ENCODE results near the gene STK32B.
"Not testable (repeated sequence)": the region's sequence is repeated elsewhere in the genome, so short reads cannot be mapped to it uniquely, and the experiment has no call there.

STK32B gene

GRCh38 chr4:5032813-5033212, 18.5 kb upstream of the STK32B start:
- DNase-seq = no peak

DNA sequence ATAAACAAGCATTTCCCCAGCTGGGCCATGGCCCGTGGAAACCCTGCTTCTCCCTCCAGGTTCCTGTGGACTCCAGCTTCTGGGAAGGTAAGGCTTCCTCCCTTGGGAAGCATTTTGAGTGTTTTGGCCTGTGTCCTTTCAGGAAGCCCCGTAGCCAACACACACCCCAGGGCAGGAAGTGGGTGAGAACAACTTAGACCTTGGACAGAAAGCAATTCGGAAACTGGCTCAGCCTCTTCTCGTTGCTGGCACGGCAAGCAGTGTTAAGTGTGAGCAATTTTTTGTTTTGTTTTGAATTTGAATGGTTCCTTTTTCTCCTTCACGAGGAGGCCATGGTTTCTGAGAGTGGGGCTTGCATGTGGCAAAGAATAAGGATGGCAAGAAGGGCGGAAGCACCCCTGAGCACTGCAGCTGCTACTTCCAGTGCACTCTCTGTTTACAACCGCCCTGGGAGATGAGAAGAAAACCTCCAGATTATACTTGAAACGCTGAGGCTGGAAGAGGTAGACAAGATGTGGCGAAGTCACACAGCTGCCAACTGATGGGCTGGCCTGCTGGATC, 17.9 kb upstream of the STK32B start:
- no peak for DNase-seq

DNA sequence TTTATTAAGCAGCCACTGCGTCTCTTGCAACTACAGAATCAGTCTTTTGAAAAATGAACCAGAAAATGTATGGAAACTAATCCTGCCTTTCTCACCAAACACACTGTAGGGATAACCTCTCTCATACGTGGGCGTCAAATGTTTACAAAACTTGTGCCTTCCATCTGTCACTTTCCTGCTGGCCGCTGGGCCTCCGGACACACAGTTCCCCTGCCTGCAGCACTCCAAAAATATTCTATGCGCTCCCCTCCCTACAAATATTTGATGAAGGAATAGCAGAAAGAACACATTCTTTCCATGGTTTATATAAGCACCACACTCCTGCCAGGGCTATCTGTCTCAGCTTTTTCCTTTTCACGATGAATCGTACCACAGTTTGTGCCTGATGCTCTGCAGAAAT, 17.1 kb upstream of the STK32B start:
- no peak for DNase-seq

DNA sequence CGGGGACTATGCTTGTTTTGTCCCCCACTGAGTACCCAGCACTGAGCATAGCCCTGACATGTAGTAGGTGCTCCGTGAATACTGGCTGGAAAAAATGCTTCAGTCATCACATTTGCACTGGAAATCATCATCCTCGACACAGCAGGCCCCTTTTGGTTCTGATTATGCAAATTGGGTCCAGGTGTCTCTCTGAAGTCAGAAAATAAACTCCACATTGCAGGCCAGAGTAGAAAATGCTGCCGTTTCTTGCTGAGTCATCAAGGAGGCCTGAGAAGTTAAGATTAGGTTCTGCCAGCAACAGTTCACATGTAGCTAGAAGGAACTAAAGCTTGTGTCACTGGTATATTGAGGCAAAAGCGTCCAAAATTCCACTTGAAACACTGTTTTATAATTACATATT, 15.0 kb upstream of the STK32B start:
- DNase-seq = peak; percentile 52

- DNase-seq = no peak
Observed at GRCh38 chr4:5037553-5038551, 13.4 kb upstream of the STK32B start.

- DNase-seq = no peak
Observed at GRCh38 chr4:5039800-5040199, 11.5 kb upstream of the STK32B start.

- DNase-seq = no peak
Observed at GRCh38 chr4:5040856-5041620, 10.2 kb upstream of the STK32B start.

GRCh38 chr4:5041699-5042098, 9.6 kb upstream of the STK32B start:
- no peak for DNase-seq

- DNase-seq = no peak
Observed at GRCh38 chr4:5043579-5043978, 7.7 kb upstream of the STK32B start.

DNA sequence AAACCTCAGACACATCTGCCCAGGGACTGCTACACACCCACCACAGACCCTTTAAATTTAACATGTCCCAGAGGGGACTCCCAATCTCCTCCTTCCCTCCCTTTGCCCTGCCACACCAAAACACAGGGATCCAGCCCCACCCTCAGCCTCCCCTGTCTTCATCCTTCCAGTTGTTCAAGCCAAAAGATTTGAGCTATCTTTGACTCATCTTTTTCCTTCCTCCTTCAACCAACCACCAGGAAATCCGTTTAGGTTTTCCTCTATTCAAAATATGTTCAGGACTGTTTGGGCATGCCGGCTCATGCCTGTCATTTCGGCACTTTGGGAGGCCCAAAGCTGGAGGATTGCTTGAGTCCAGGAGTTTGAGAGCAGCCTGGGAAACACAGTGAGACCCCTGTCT, 6.9 kb upstream of the STK32B start:
- no peak for DNase-seq

- DNase-seq = no peak
Observed at GRCh38 chr4:5045097-5045496, 6.2 kb upstream of the STK32B start.

GRCh38 chr4:5048721-5049120, 2.6 kb upstream of the STK32B start:
- DNase-seq = no peak

DNA sequence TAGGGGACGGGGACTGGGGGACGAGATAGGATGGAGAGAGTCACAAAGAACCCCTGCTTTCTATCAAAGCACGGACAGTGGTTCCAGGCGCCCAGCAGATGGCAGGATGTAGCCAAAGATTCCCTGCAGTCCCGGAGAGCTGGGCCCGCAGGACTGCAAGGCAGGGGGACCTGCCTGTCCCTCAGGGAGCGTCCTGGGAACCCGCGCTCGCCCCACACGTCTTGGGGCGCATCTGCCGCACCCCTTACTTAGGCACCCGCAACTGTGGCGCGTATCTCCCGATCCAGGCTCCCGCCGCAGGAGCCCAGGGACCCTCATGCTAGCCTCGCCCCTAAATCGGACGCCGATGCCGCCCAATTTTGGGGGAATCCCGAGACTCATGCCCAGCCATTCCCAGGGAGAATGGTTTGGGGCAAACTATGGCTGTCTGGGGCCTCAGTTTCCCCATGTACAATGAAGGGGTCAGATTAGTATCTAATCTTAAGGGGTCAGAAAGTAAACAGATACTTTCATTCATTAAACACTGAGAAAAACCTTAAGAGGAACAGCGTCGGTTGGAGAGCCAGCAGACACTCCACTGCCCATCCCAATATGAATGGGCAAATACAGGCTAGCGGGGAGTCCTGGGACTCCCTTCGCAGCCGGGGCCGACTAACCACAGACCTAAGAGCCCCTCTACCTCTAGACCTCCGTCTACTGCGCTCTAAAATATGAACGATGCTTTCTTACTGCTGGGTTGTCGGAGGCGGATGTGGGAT, 581 bp upstream of the STK32B start:
- DNase-seq = peak; percentile 51

DNA sequence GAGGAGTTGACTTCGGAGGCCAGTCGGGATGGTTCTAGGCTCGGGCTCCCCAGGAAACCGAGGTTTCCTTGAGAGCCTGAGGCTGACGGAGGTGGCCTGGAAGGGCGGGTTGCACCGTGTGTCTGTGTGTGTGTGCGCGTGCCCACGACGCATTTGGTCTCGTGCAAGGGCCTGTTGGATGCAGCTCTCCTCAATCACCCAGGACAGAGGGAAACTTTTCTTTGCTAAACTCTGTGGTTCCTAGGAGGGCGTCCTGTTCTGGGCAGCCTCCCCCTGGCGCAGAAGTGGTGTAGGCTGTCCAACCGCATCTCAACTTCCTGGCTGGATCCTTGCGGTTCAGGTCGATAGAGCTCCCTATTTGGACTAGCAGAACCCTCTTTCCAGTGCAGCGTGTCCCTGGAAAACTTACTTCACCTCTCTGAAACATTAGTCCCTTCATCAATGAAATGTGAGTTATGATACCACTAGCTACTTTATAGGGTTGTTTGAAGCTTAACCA, 973 bp downstream of the STK32B start:
- no peak for DNase-seq

DNA sequence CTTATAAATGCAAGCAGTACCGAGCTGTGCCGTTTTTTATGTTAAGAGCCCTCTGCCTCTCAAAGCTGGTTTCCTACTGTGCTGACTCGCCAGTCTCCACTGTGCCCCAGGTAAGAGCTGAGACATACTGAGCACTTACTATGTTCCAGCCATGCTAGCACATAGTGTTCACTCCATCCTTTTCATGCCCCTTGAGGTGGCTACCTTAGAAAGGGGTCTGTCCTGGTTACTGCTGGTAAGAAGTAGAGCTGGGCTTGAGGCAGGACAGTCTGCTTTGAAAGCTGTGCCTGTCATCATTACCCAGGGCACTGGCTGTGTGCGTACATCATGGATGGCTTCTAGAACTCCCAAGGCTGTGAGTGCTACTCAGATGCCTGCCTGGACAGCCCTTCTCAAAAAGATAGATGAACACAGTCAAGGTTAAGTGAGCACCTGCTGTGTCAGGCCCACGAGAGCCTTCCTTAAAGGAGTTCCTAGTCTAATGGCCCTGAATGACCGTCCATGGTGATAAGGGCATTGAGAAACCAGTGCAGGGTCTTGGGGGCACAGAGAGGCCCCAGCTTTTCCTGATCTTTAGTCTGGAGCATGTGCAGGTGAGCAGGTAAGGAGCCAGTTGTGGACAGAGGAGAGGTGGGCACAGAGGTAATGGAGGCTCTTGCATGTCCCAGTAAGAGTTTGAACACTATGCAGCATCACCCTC, 1.6 kb downstream of the STK32B start:
- no peak for DNase-seq

DNA sequence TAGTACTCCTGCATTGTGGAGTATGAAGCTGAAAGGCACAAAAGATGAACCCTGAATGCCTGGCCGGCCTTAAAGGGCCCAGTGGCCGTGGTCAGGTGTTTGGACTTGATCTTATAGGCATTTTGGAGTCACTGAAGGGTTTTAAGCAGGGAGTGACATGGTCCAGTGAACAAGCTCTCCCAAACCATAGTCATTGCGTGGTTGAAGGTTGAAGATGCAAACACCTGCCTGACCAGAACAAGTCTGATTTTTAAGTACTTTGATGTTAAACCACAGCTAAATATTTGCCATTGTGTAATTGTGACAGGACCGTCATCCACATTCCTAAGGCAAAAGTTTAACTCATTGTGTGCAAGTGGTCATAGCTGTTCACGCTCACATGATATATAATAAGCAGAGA, 3.3 kb downstream of the STK32B start:
- no peak for DNase-seq

GRCh38 chr4:5055411-5055810, 4.1 kb downstream of the STK32B start:
- no peak for DNase-seq

- DNase-seq = no peak
Observed at GRCh38 chr4:5066101-5066500, 14.8 kb downstream of the STK32B start.

- not testable (repeated sequence) for DNase-seq
Observed at GRCh38 chr4:5066968-5067367, 15.7 kb downstream of the STK32B start.

DNA sequence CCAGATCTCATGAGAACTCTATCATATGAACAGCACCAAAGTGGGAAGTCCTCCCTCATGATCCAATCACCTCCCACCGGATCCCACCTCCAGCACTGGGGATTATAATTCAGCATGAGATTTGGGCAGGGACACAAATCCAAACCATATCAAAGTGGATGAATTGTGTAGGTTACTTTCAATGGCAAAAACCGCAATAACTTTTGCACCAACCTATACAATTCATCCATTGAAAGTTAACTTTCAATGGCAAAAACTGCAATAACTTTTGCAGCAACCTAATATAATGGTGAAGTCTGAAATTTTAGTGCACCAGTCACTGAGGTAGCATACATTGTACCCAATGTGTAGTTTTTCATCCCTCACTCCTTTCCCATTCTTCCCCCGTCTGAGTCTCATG, 16.6 kb downstream of the STK32B start:
- no peak for DNase-seq

- DNase-seq = no peak
Observed at GRCh38 chr4:5069901-5070300, 18.6 kb downstream of the STK32B start.

- DNase-seq = no peak
Observed at GRCh38 chr4:5072948-5073347, 21.7 kb downstream of the STK32B start.
